NCI-H2081 (cell line): ENCODE results near the gene SLC49A4.

Experiments used
- DNase-seq, 2 experiments: peaks; one replicate each; lab custom pipeline; 2025; lab: John Stamatoyannopoulos, UW

The SLC49A4 gene

GRCh38 chr3:122908251-122908650 is 113.4 kb downstream of the SLC49A4 start:
- no peak for DNase-seq

GRCh38 chr3:122911901-122912300 is 117.0 kb downstream of the SLC49A4 start:
- no peak for DNase-seq

- no peak for DNase-seq
These were observed 118.1 kb downstream of the SLC49A4 start for GRCh38 chr3:122912772-122913538.

- no peak for DNase-seq
These were observed 118.8 kb downstream of the SLC49A4 start for GRCh38 chr3:122913539-122914100.

GRCh38 chr3:122915300-122916055 is 120.6 kb downstream of the SLC49A4 start:
- no peak for DNase-seq

GRCh38 chr3:122916084-122916483 is 121.2 kb downstream of the SLC49A4 start:
- DNase-seq, result no peak

- no peak for DNase-seq
These were observed 121.7 kb downstream of the SLC49A4 start for GRCh38 chr3:122916580-122916979.

GRCh38 chr3:122917412-122917811 is 122.5 kb downstream of the SLC49A4 start:
- DNase-seq, result no peak

- no peak for DNase-seq
These were observed 123.9 kb downstream of the SLC49A4 start for GRCh38 chr3:122918576-122919290.

GRCh38 chr3:122919291-122919610 is 124.4 kb downstream of the SLC49A4 start:
- DNase-seq, result no peak

GRCh38 chr3:122920986-122921385 is 126.1 kb downstream of the SLC49A4 start:
- no peak for DNase-seq

GRCh38 chr3:122921791-122922651 is 127.2 kb downstream of the SLC49A4 start:
- peak; percentile 60 to 66 for DNase-seq

GRCh38 chr3:122923611-122924010 is 128.7 kb downstream of the SLC49A4 start:
- DNase-seq, result no peak

GRCh38 chr3:122924056-122924455 is 129.2 kb downstream of the SLC49A4 start:
- no peak for DNase-seq

- no peak for DNase-seq
These were observed 130.9 kb downstream of the SLC49A4 start for GRCh38 chr3:122925756-122926155.

GRCh38 chr3:122926322-122926721 is 131.5 kb downstream of the SLC49A4 start:
- no peak for DNase-seq

GRCh38 chr3:122926811-122927210 is 131.9 kb downstream of the SLC49A4 start:
- DNase-seq, result no peak

GRCh38 chr3:122927726-122928125 is 132.9 kb downstream of the SLC49A4 start:
- DNase-seq, result no peak

GRCh38 chr3:122928396-122929187 is 133.7 kb downstream of the SLC49A4 start:
- no peak for DNase-seq

- DNase-seq, result no peak
These were observed 134.6 kb downstream of the SLC49A4 start for GRCh38 chr3:122929188-122930062.
